ENCODE data around the gene PNLIPRP3.

GRCh38 chr10:116410351-116410750 is 17.3 kb upstream of the PNLIPRP3 start:
- TF ChIP-seq CTCF (IDR thresholded peaks at IDR 0.05), result no peak
- no peak for TF ChIP-seq POLR2AphosphoS5 (IDR thresholded peaks at IDR 0.05; ENCODE audit: low read depth, low read length)
- TF ChIP-seq, protein P1, sequence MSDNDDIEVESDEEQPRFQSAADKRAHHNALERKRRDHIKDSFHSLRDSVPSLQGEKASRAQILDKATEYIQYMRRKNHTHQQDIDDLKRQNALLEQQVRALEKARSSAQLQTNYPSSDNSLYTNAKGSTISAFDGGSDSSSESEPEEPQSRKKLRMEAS (IDR thresholded peaks at IDR 0.05; ENCODE audit: low read depth), result no peak
- TF ChIP-seq RFX5 (IDR thresholded peaks at IDR 0.05; ENCODE audit: low read length), result no peak
- TF ChIP-seq EP300 (IDR thresholded peaks at IDR 0.05; ENCODE audit: borderline replicate concordance in 1 of 2, low read depth in 1 of 2, low read length in 1 of 2), result no peak
- TF ChIP-seq TEAD4 (IDR thresholded peaks at IDR 0.05; ENCODE audit: borderline replicate concordance, insufficient read depth), result no peak
- TF ChIP-seq RAD21 (IDR thresholded peaks at IDR 0.05; ENCODE audit: low read length), result no peak
- TF ChIP-seq USF2 (IDR thresholded peaks at IDR 0.05; ENCODE audit: borderline replicate concordance, low read depth, low read length), result no peak
- no peak for TF ChIP-seq ELF1 (IDR thresholded peaks at IDR 0.05)
- no peak for TF ChIP-seq EZH2phosphoT487 (IDR thresholded peaks at IDR 0.05; ENCODE audit: borderline replicate concordance, low read depth)
- TF ChIP-seq, protein P2, sequence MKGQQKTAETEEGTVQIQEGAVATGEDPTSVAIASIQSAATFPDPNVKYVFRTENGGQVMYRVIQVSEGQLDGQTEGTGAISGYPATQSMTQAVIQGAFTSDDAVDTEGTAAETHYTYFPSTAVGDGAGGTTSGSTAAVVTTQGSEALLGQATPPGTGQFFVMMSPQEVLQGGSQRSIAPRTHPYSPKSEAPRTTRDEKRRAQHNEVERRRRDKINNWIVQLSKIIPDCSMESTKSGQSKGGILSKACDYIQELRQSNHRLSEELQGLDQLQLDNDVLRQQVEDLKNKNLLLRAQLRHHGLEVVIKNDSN (IDR thresholded peaks at IDR 0.05; ENCODE audit: borderline replicate concordance, low read depth), result no peak
- TF ChIP-seq FOXM1 (IDR thresholded peaks at IDR 0.05; ENCODE audit: low read depth), result no peak
